ENCODE measurements around the gene MCRIP2.
"Not testable (repeated sequence)": the region's sequence is repeated elsewhere in the genome, so short reads cannot be mapped to it uniquely, and the experiment has no call there.

The MCRIP2 gene

DNA sequence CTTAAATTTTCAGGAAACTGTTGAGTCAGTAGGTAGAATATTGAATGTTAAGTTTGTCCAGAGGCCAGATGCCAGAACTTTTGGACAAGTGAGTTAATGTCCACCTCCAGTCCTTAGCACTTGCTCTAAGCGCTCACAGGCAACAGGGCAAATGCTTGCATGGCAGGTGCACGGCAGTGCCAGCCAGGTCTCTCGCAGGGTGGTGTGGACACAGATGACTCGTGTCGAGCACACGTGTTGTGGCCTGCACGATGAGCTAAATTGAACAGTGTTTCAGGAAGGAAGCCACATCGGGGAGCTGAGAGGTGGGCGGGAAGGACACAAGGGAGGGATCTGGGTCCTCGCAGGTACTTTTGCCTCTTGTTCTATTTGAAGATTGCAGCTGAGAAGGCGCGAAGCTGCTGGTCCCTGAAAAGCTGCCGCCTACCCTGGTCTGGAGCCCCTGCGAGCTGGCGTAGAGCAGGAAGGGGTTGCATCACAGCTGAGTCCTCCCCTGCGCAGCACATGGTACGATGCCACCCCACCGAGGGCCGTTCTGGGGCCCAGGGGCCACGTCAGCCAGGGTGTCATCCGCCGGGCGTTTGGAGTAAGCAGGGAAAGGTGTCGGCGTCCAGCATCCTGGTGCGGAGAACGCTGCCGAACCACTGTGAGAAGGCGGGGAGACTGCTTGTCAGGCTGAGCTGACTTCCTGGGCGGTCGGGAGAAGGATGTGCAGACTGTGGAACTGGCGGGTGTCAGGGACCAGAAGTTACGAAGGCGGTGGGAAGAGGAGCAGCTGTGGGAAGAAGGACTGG lies 45.5 kb upstream of the MCRIP2 start:
- in situ Hi-C loops (cut with MboI; ENCODE audit: low sequenced_read_pairs, unreplicated experiment) = no loop called here
- DNase-seq (ENCODE audit: low spot score) = no peak
- TF ChIP-seq, protein P1, sequence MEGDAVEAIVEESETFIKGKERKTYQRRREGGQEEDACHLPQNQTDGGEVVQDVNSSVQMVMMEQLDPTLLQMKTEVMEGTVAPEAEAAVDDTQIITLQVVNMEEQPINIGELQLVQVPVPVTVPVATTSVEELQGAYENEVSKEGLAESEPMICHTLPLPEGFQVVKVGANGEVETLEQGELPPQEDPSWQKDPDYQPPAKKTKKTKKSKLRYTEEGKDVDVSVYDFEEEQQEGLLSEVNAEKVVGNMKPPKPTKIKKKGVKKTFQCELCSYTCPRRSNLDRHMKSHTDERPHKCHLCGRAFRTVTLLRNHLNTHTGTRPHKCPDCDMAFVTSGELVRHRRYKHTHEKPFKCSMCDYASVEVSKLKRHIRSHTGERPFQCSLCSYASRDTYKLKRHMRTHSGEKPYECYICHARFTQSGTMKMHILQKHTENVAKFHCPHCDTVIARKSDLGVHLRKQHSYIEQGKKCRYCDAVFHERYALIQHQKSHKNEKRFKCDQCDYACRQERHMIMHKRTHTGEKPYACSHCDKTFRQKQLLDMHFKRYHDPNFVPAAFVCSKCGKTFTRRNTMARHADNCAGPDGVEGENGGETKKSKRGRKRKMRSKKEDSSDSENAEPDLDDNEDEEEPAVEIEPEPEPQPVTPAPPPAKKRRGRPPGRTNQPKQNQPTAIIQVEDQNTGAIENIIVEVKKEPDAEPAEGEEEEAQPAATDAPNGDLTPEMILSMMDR (IDR thresholded peaks at IDR 0.05; ENCODE audit: borderline replicate concordance, control extremely low read depth, extremely low read depth, insufficient read depth, missing control alignments) = no peak

DNA sequence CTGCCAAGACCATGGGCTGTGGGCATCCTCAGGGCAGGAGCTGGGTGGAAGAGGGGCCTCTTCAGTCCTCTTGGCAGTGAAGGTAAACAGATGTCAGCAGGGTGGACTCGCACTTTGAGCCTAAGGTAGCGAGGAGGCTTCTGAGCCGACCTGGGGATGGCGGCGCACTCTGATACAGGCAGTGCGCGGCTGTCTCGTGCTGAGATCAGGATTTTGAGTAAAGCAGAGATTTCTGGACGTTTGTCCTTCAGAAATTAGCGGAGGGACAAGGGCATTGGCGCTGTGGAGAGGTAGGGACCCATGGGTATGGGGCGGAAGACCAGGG lies 44.9 kb upstream of the MCRIP2 start:
- TF ChIP-seq, protein P1 (IDR thresholded peaks at IDR 0.05; ENCODE audit: borderline replicate concordance, control extremely low read depth, extremely low read depth, insufficient read depth, missing control alignments) = no peak
- no peak for DNase-seq (ENCODE audit: low spot score)
- in situ Hi-C loops (cut with MboI; ENCODE audit: low sequenced_read_pairs, unreplicated experiment) = no loop called here

DNA sequence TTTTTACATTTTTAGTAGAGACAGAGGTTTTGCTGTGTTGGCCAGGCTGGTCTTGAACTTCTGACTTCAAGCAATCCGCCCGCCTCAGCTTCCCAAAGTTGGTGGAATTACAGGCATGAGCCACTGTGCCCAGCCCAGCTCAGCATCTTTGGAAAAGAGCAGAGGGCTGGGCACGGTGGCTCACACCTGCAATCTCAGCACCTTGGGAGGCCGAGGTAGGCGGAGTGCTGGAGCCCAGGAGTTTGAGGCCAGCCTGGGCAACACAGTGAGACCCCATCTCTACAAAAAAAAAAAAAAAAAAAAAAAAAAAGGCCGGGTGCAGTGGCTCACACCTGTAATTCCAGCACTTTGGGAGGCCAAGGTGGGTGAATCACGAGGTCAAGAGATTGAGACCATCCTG lies 44.0 kb upstream of the MCRIP2 start:
- DNase-seq (ENCODE audit: low spot score); in situ Hi-C loops (cut with MboI; ENCODE audit: low sequenced_read_pairs, unreplicated experiment): not testable (repeated sequence)

DNA sequence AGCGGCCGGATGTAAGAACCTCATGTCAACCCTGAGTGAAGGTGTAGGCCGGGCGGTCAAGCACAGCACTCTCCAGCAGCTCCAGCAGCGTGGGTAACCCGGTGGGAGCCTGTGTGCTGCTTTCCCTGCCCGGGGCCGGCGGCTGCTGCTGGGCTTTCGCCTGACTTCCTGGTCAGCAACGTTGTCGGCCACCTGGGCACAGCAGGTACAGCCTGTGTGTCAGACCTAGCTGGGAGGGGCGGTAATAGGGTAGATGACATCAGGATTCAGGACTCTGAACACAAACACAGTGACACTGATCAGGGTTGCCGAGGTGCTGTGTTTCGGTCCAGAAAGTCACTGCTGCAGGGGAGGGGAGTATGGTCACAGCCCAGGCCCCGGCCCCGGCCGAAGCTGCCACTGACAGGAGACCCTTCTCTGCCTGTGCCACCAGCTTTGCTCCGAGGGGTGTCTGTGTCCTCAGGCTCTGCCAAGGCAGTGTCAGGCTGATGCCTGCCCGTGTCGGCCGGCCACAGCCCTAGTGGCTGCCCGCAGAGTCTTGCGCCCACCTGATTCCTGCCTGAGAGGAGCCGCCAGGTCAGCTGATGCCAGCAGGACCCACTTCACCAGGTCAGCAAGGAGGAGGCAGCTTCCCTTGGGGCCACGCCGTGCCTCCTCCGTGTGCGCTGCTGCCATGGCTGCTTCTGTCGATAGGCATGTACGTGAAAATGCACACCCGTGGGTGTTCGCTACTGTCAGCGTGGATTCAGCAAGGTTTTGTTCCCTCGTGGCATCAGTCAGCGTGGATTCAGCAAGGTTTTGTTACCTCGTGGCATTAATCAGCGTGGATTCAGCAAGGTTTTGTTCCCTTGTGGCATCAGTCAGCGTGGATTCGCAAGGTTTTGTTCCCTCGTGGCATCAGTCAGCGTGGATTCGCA lies 42.5 kb upstream of the MCRIP2 start:
- in situ Hi-C loops (cut with MboI; ENCODE audit: low sequenced_read_pairs, unreplicated experiment) = no loop called here

GRCh38 chr16:600781-601180 lies 40.8 kb upstream of the MCRIP2 start:
- in situ Hi-C loops (cut with MboI; ENCODE audit: low sequenced_read_pairs, unreplicated experiment) = no loop called here
- TF ChIP-seq, protein P1 (IDR thresholded peaks at IDR 0.05; ENCODE audit: borderline replicate concordance, control extremely low read depth, extremely low read depth, insufficient read depth, missing control alignments) = no peak
- no peak for DNase-seq (ENCODE audit: low spot score)

More for the DNA sequence above, 42.5 kb upstream of the MCRIP2 start:
- TF ChIP-seq, protein P1 (IDR thresholded peaks at IDR 0.05; ENCODE audit: borderline replicate concordance, control extremely low read depth, extremely low read depth, insufficient read depth, missing control alignments) = no peak
- no peak for DNase-seq (ENCODE audit: low spot score)

DNA sequence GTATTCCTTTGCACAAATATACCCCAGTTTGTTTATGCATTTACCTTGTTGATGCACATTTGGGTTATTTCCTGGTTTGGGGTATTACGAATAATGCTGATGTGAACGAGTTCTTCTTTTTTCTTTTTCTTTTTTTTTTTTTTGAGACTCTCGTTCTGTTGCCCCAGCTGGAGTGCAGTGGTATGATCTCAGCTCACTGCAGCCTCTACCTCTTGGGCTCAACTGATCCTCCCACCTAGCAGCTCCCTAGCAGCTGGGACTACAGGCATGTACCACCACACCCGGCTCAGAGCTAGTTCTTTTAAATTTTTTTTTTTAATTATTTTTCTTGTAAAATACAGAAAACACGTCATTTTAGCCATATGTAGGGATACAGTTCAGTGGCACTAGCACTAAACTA lies 37.7 kb upstream of the MCRIP2 start:
- no peak for DNase-seq (ENCODE audit: low spot score)
- TF ChIP-seq, protein P1 (IDR thresholded peaks at IDR 0.05; ENCODE audit: borderline replicate concordance, control extremely low read depth, extremely low read depth, insufficient read depth, missing control alignments) = no peak
- in situ Hi-C loops (cut with MboI; ENCODE audit: low sequenced_read_pairs, unreplicated experiment) = no loop called here
